SU-DHL-6 (cell line): ENCODE results near the gene EIF5B.

Experiments
- EZH2phosphoT487 ChIP-seq: fragments of 200-600 bp; sonication (generic), shearing (Covaris generic); conservative IDR thresholded peaks from 2 replicates; pipeline ENCODE4 v1.6.1; 2018; ENCODE audit warnings: mild to moderate bottlenecking, antibody characterized with exemption, low read length, moderate library complexity, mixed read lengths
- TF ChIP-seq, protein P1 (sequence below): fragments of 200-600 bp; sonication (generic); IDR thresholded peaks from one replicate; pipeline ENCODE4 v1.5.1; 2017; ENCODE audit warnings: antibody characterized with exemption, mild to moderate bottlenecking, low read length, moderate library complexity; ENCODE audit not compliant: insufficient read depth, poor library complexity, severe bottlenecking

GRCh38 chr2:99342536-99342935 lies 5.3 kb downstream of the EIF5B start:
- TF ChIP-seq, protein P1, sequence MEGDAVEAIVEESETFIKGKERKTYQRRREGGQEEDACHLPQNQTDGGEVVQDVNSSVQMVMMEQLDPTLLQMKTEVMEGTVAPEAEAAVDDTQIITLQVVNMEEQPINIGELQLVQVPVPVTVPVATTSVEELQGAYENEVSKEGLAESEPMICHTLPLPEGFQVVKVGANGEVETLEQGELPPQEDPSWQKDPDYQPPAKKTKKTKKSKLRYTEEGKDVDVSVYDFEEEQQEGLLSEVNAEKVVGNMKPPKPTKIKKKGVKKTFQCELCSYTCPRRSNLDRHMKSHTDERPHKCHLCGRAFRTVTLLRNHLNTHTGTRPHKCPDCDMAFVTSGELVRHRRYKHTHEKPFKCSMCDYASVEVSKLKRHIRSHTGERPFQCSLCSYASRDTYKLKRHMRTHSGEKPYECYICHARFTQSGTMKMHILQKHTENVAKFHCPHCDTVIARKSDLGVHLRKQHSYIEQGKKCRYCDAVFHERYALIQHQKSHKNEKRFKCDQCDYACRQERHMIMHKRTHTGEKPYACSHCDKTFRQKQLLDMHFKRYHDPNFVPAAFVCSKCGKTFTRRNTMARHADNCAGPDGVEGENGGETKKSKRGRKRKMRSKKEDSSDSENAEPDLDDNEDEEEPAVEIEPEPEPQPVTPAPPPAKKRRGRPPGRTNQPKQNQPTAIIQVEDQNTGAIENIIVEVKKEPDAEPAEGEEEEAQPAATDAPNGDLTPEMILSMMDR: no peak
- TF ChIP-seq EZH2phosphoT487: no peak
